ENCODE results near the gene ATG2B. TPM values are rescaled to one million over a fixed set of nuclear protein-coding genes. Genes with fewer than 3 reads are reported as not detected.
"Not testable (repeated sequence)": the region's sequence is repeated elsewhere in the genome, so short reads cannot be mapped to it uniquely, and the experiment has no call there.

Gene ATG2B
- total RNA-seq, 1 experiment from 2014 or later = 19.4 TPM

- TF ChIP-seq CTCF (IDR thresholded peaks at IDR 0.05; ENCODE audit: insufficient read depth in 1 of 2, low read depth in 1 of 2, low read length in 1 of 2, severe bottlenecking in 1 of 2, unreplicated experiment in 1 of 2) = no peak
- peak; percentile 24 to 47 for DNase-seq
- no TSS peak for BruUV-seq (replicated peaks)
Measured at GRCh38 chr14:96246539-96246847, 116.6 kb downstream of the ATG2B start.

GRCh38 chr14:96245710-96246538 is 117.2 kb downstream of the ATG2B start:
- POLR2A ChIA-PET = no interaction called here
- intact Hi-C loops (cut with micrococcal nuclease; ENCODE audit: unreplicated experiment) = no loop called here
- H3K9me3 Mint-ChIP-seq (ENCODE audit: unreplicated experiment) = no peaks in the 10 kb centered on the region
- Histone ChIP-seq H3K4me1 (peaks cover 4% of the 10 kb centered on the region), H3K9me3 (peaks cover 9% of the 10 kb centered on the region), H3K36me3 (ENCODE audit: control insufficient read depth, insufficient read depth, low read length) (no peaks in the 10 kb centered on the region; the same call in 1 of the 2 replicates), H3K4me3 (ENCODE audit: low read depth, low read length) (no peak overlapping the region), H3K27me3 (replicated peaks; ENCODE audit: control insufficient read depth, insufficient read depth, low read length) (no peaks in the 10 kb centered on the region)
- no peaks in the 10 kb centered on the region for H3K36me3 Mint-ChIP-seq (ENCODE audit: insufficient read depth, unreplicated experiment)
- TF ChIP-seq CTCF (IDR thresholded peaks at IDR 0.05; ENCODE audit: insufficient read depth in 1 of 2, low read depth in 1 of 2, low read length in 1 of 2, severe bottlenecking in 1 of 2, unreplicated experiment in 1 of 2) = no peak
- H3K27me3 Mint-ChIP-seq (ENCODE audit: insufficient read depth, unreplicated experiment) = no peaks in the 10 kb centered on the region
- BruUV-seq (replicated peaks) = no TSS peak
- H3K27ac Mint-ChIP-seq (ENCODE audit: unreplicated experiment) = no peak overlapping the region
- DNase-seq = no peak
- CTCF ChIA-PET = no interaction called here
- H3K4me1 Mint-ChIP-seq (ENCODE audit: low read depth, unreplicated experiment) = no peaks in the 10 kb centered on the region
- no peak overlapping the region for H3K4me3 Mint-ChIP-seq (ENCODE audit: unreplicated experiment)

More at GRCh38 chr14:96246539-96246847, 116.6 kb downstream of the ATG2B start:
- H3K4me1 ChIP-seq = no peaks in the 10 kb centered on the region; the same call in 1 of the 2 replicates
- Mint-ChIP-seq H3K4me1 (ENCODE audit: low read depth, unreplicated experiment) (no peaks in the 10 kb centered on the region), H3K4me3 (ENCODE audit: unreplicated experiment) (no peak overlapping the region), H3K27me3 (ENCODE audit: insufficient read depth, unreplicated experiment) (no peaks in the 10 kb centered on the region), H3K9me3 (ENCODE audit: unreplicated experiment) (no peaks in the 10 kb centered on the region), H3K36me3 (ENCODE audit: insufficient read depth, unreplicated experiment) (no peaks in the 10 kb centered on the region), H3K27ac (ENCODE audit: unreplicated experiment) (no peak overlapping the region)
- CTCF ChIA-PET = no interaction called here
- POLR2A ChIA-PET = no interaction called here
- no peaks in the 10 kb centered on the region for H3K27me3 ChIP-seq (replicated peaks; ENCODE audit: control insufficient read depth, insufficient read depth, low read length)
- H3K36me3 ChIP-seq (ENCODE audit: control insufficient read depth, insufficient read depth, low read length) = no peaks in the 10 kb centered on the region; the same call in 1 of the 2 replicates
- H3K4me3 ChIP-seq (ENCODE audit: low read depth, low read length) = no peak overlapping the region
- intact Hi-C loops (cut with micrococcal nuclease; ENCODE audit: unreplicated experiment) = no loop called here
- H3K9me3 ChIP-seq = peaks cover 3% of the 10 kb centered on the region

- peaks cover 13% of the 10 kb centered on the region for H3K4me1 ChIP-seq
- H3K36me3 ChIP-seq (ENCODE audit: control insufficient read depth, insufficient read depth, low read length); H3K9me3 Mint-ChIP-seq (ENCODE audit: unreplicated experiment); H3K4me3 ChIP-seq (ENCODE audit: low read depth, low read length); H3K36me3 Mint-ChIP-seq (ENCODE audit: insufficient read depth, unreplicated experiment); H3K27me3 ChIP-seq (replicated peaks; ENCODE audit: control insufficient read depth, insufficient read depth, low read length); H3K27me3 Mint-ChIP-seq (ENCODE audit: insufficient read depth, unreplicated experiment); intact Hi-C loops (cut with micrococcal nuclease; ENCODE audit: unreplicated experiment); POLR2A ChIA-PET; H3K4me1 Mint-ChIP-seq (ENCODE audit: low read depth, unreplicated experiment); H3K27ac Mint-ChIP-seq (ENCODE audit: unreplicated experiment); BruUV-seq (replicated peaks); DNase-seq; H3K4me3 Mint-ChIP-seq (ENCODE audit: unreplicated experiment); CTCF ChIA-PET: not testable (repeated sequence)
- peaks cover 18% of the 10 kb centered on the region for H3K9me3 ChIP-seq
Measured at GRCh38 chr14:96245074-96245473, 118.1 kb downstream of the ATG2B start.

Data from Caco-2 (cell line).